K562 (cell line): ENCODE measurements around the gene PRKACA. TPM values are rescaled to one million over a fixed set of nuclear protein-coding genes. Genes with fewer than 3 reads are reported as not detected.

Experiments
- BRD9 ChIP-seq: fragments of 450-650 bp; IDR thresholded peaks from 2 replicates; pipeline ENCODE4 v1.6.1; 2018; ENCODE audit warnings: low read depth; ENCODE audit not compliant: partially characterized antibody
- CBX3 ChIP-seq, 2 experiments: IDR thresholded peaks; 1 replicate in 1 of 2; 2 replicates in 1 of 2; pipeline ENCODE4 v1.6.1; 2012; ENCODE audit warnings: inconsistent platforms in 2 of 2, low read length in 2 of 2, borderline replicate concordance in 1 of 2, control low read depth in 1 of 2
- GTF2A2 ChIP-seq: IDR thresholded peaks from 2 replicates; pipeline ENCODE4 v1.6.1; 2016; ENCODE audit warnings: mild to moderate bottlenecking, missing genetic modification characterization, missing compliant biosample characterization
- ILK ChIP-seq: fragments of 450-650 bp; IDR thresholded peaks from 2 replicates; pipeline ENCODE4 v1.6.1; 2016; ENCODE audit warnings: missing genetic modification characterization, low read depth, mild to moderate bottlenecking, missing compliant biosample characterization, moderate library complexity, borderline replicate concordance
- MCM3 ChIP-seq: fragments of 450-650 bp; IDR thresholded peaks from 2 replicates; pipeline ENCODE4 v1.6.1; 2016
- MCM5 ChIP-seq: fragments of 450-650 bp; IDR thresholded peaks from 2 replicates; pipeline ENCODE4 v1.6.1; 2016; ENCODE audit warnings: low read depth
- PHF8 ChIP-seq: fragments of 200-600 bp; sonication (generic); IDR thresholded peaks from 2 replicates; pipeline ENCODE4 v1.6.1; 2012; ENCODE audit warnings: mixed run types, mild to moderate bottlenecking, inconsistent platforms, low read length, moderate library complexity, borderline replicate concordance
- STAT5A ChIP-seq: IDR thresholded peaks from 2 replicates; pipeline ENCODE4 v1.6.1; 2012; ENCODE audit warnings: low read length, inconsistent platforms, borderline replicate concordance
- YBX1 ChIP-seq: fragments of 450-650 bp; IDR thresholded peaks from 2 replicates; pipeline ENCODE4 v1.7.1; 2016; ENCODE audit warnings: mild to moderate bottlenecking
- ZNF3 ChIP-seq: fragments of 250-450 bp; sonication (Bioruptor Pico); IDR thresholded peaks from 2 replicates; pipeline ENCODE4 v1.5.0; 2021; ENCODE audit warnings: mild to moderate bottlenecking, moderate library complexity
- ZNF431 ChIP-seq: sonication (generic); formaldehyde crosslinking; IDR thresholded peaks from 2 replicates; pipeline ENCODE4 v1.8.0; 2022; ENCODE audit warnings: mild to moderate bottlenecking, missing genetic modification reagents
- ZNF830 ChIP-seq: fragments of 250-450 bp; sonication (Bioruptor Pico); IDR thresholded peaks from 2 replicates; pipeline ENCODE4 v1.5.0; 2021; ENCODE audit warnings: mild to moderate bottlenecking
- polyA plus RNA-seq, 8 experiments: library from polyadenylated mRNA; depleted of rRNA in 4 of 8; stranded (reverse) in 5 of 8; unstranded in 3 of 8; fragments of >200 nt; fragmentation: Nextera tagmentation in 2 of 8; fragmentation: Illumina TruSeq in 1 of 8; extraction: Ambion mirVana in 2 of 8; extraction: Trizol in 1 of 8; gene quantifications; 2 replicates each; pipeline versions ENCODE4 v1.2.1 to v1.2.3, GENCODE V29; 2011 to 2014; ENCODE audit warnings: inconsistent platforms in 1 of 8, missing spikeins in 1 of 8
- total RNA-seq, 7 experiments: library from RNA; depleted of rRNA in 6 of 7; stranded (reverse); fragments of >200 nt in 6 of 7; fragmentation: Illumina TruSeq in 2 of 7; extraction: Trizol in 2 of 7; gene quantifications; 2 replicates each; pipeline versions ENCODE4 v1.2.1 to v1.2.3, GENCODE V29; 2011 to 2021; ENCODE audit warnings: low replicate concordance in 1 of 7
- TF ChIP-seq, protein P1 (sequence below): fragments of 250-450 bp; sonication (Bioruptor Pico); IDR thresholded peaks from 2 replicates; pipeline ENCODE4 v1.4.0; 2020; ENCODE audit warnings: mild to moderate bottlenecking, moderate library complexity
- TF ChIP-seq, protein P2 (sequence below), 2 experiments: fragments of 450-650 bp in 1 of 2; sonication (generic) in 1 of 2; formaldehyde crosslinking; conservative IDR thresholded peaks; 2 replicates each; pipeline versions ENCODE4 v1.4.0 to v1.8.1; 2020 to 2022; ENCODE audit warnings: mild to moderate bottlenecking in 1 of 2, missing genetic modification reagents in 1 of 2
- TF ChIP-seq, protein P3 (sequence below): sonication (generic); formaldehyde crosslinking; IDR thresholded peaks from 2 replicates; pipeline ENCODE4 v1.5.0; 2020; ENCODE audit warnings: missing genetic modification reagents
- TF ChIP-seq, protein P4 (sequence below): fragments of 450-650 bp; IDR thresholded peaks from 2 replicates; pipeline ENCODE4 v1.6.1; 2018; ENCODE audit warnings: mild to moderate bottlenecking, low read depth; ENCODE audit not compliant: partially characterized antibody
- TF ChIP-seq, protein P5 (sequence below): sonication (generic); formaldehyde crosslinking; IDR thresholded peaks from 2 replicates; pipeline ENCODE4 v1.8.0; 2022; ENCODE audit warnings: mild to moderate bottlenecking, low read depth, missing genetic modification reagents

Gene PRKACA
- total and polyA plus RNA-seq, 9 of the 15 experiments (the other 6 are each of a cell fraction or from before 2014, with no cell fraction given), result 1.2 to 63.1 (median 13.0) TPM

DNA sequence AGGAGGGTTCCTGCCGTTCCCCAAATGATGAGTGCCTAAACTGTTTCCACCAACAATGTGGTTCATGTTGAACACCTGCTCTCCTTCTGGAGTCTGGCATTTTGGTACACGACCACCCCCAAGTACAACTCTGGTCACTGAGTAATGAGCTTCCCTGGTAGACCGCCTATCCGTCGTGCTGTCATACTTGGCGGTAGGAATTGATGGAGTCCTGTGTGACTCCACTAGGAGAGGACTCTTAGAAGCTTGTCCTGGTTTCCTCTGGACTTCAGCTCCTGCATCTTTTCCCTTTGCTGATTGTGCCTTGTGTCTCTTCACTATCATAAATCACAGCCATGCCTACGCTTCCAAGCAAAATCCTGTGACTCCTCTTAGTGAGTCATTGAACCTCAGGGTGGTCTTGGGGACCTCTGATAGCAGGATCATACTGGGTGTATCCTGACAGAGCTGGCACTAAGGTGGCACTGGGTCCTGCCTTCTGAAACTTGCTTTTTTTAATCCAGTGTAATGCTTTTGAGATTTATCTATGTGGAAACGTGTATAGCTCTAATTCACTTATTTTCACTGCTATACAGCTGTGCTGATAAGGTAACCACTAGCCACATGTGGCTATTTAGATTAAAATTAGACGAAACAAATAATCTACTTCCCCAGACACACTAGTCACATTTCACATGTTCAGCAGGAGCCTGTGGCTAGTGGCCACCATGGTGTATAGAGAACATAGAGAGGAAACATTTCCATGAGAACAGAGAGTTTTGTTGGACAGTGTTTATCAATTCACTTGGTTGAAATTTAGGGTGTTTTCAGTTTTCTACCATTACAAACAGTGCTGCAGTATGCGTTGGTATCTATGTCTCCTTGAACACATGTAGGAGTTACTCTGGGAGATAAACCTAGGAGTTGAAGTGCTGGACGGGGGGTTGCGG lies 25.0 kb upstream of the PRKACA start (continued):
- TF ChIP-seq YBX1 (no peak), BRD9 (no peak), PHF8 (no peak), MCM5 (no peak), ZNF830 (no peak), ZNF3 (no peak), CBX3 (IDR thresholded peaks at IDR 0.05; ENCODE audit: borderline replicate concordance in 1 of 2, low read length in 2 of 2) (0 out of 3 replicates have a peak, but pooled peaks of 1 of the 2 experiments have one; percentile 27), ILK (tag) (no peak), STAT5A (peak; percentile 81), ZNF431 (CRISPR knock-in tag) (no peak), GTF2A2 (tag) (no peak), MCM3 (no peak)
- TF ChIP-seq, protein P1, sequence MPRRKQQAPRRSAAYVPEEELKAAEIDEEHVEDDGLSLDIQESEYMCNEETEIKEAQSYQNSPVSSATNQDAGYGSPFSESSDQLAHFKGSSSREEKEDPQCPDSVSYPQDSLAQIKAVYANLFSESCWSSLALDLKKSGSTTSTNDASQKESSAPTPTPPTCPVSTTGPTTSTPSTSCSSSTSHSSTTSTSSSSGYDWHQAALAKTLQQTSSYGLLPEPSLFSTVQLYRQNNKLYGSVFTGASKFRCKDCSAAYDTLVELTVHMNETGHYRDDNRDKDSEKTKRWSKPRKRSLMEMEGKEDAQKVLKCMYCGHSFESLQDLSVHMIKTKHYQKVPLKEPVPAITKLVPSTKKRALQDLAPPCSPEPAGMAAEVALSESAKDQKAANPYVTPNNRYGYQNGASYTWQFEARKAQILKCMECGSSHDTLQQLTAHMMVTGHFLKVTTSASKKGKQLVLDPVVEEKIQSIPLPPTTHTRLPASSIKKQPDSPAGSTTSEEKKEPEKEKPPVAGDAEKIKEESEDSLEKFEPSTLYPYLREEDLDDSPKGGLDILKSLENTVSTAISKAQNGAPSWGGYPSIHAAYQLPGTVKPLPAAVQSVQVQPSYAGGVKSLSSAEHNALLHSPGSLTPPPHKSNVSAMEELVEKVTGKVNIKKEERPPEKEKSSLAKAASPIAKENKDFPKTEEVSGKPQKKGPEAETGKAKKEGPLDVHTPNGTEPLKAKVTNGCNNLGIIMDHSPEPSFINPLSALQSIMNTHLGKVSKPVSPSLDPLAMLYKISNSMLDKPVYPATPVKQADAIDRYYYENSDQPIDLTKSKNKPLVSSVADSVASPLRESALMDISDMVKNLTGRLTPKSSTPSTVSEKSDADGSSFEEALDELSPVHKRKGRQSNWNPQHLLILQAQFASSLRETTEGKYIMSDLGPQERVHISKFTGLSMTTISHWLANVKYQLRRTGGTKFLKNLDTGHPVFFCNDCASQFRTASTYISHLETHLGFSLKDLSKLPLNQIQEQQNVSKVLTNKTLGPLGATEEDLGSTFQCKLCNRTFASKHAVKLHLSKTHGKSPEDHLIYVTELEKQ (CRISPR knock-in tag), result no peak
- TF ChIP-seq, protein P2, sequence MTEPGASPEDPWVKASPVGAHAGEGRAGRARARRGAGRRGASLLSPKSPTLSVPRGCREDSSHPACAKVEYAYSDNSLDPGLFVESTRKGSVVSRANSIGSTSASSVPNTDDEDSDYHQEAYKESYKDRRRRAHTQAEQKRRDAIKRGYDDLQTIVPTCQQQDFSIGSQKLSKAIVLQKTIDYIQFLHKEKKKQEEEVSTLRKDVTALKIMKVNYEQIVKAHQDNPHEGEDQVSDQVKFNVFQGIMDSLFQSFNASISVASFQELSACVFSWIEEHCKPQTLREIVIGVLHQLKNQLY (CRISPR knock-in tag; conservative IDR thresholded peaks at IDR 0.05), result no peak
- TF ChIP-seq, protein P3, sequence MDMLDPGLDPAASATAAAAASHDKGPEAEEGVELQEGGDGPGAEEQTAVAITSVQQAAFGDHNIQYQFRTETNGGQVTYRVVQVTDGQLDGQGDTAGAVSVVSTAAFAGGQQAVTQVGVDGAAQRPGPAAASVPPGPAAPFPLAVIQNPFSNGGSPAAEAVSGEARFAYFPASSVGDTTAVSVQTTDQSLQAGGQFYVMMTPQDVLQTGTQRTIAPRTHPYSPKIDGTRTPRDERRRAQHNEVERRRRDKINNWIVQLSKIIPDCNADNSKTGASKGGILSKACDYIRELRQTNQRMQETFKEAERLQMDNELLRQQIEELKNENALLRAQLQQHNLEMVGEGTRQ, result no peak
- TF ChIP-seq, protein P4, sequence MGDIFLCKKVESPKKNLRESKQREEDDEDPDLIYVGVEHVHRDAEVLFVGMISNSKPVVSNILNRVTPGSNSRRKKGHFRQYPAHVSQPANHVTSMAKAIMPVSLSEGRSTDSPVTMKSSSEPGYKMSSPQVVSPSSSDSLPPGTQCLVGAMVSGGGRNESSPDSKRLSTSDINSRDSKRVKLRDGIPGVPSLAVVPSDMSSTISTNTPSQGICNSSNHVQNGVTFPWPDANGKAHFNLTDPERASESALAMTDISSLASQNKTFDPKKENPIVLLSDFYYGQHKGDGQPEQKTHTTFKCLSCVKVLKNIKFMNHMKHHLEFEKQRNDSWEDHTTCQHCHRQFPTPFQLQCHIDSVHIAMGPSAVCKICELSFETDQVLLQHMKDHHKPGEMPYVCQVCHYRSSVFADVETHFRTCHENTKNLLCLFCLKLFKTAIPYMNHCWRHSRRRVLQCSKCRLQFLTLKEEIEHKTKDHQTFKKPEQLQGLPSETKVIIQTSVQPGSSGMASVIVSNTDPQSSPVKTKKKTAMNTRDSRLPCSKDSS, result no peak
- TF ChIP-seq, protein P5, sequence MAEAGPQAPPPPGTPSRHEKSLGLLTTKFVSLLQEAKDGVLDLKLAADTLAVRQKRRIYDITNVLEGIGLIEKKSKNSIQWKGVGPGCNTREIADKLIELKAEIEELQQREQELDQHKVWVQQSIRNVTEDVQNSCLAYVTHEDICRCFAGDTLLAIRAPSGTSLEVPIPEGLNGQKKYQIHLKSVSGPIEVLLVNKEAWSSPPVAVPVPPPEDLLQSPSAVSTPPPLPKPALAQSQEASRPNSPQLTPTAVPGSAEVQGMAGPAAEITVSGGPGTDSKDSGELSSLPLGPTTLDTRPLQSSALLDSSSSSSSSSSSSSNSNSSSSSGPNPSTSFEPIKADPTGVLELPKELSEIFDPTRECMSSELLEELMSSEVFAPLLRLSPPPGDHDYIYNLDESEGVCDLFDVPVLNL (CRISPR knock-in tag), result no peak
